ENCODE measurements around the gene ARHGAP12.
"Not testable (repeated sequence)": the region's sequence is repeated elsewhere in the genome, so short reads cannot be mapped to it uniquely, and the experiment has no call there.

The ARHGAP12 gene

GRCh38 chr10:31769564-31769963 is 159.1 kb downstream of the ARHGAP12 start:
- TF ChIP-seq EZH2phosphoT487 (IDR thresholded peaks at IDR 0.05; ENCODE audit: borderline replicate concordance) (no peak), CTCF (conservative IDR thresholded peaks at IDR 0.05; ENCODE audit: low read length) (no peak)
- H3K9ac ChIP-seq (ENCODE audit: low read depth, low read length, poor library complexity, severe bottlenecking) = no peak overlapping the region
- no peak overlapping the region for H2AFZ ChIP-seq (ENCODE audit: low read length)
- no peak overlapping the region for H3K4me3 ChIP-seq (ENCODE audit: low read length, poor library complexity, severe bottlenecking)
- H3K9me3 ChIP-seq (ENCODE audit: insufficient read depth, low read depth, low read length) = no peaks in the 10 kb centered on the region
- no peaks in the 10 kb centered on the region for H3K79me2 ChIP-seq (ENCODE audit: insufficient read depth, low read length)
- H3K4me2 ChIP-seq (ENCODE audit: low read depth, low read length, poor library complexity, severe bottlenecking) = no peak overlapping the region
- H3F3A ChIP-seq (ENCODE audit: low read depth) = no peaks in the 10 kb centered on the region
- no peaks in the 10 kb centered on the region for H3K4me1 ChIP-seq (ENCODE audit: insufficient read depth, low read length, poor library complexity, severe bottlenecking)
- H3K9me2 ChIP-seq (replicated peaks; ENCODE audit: low read depth, low read length) = no peaks in the 10 kb centered on the region
- H3K36me3 ChIP-seq (ENCODE audit: insufficient read depth, low read length) = no peaks in the 10 kb centered on the region
- H3K27me3 ChIP-seq (ENCODE audit: insufficient read depth, low read length, poor library complexity, severe bottlenecking) = no peaks in the 10 kb centered on the region
- no peaks in the 10 kb centered on the region for H4K20me1 ChIP-seq (ENCODE audit: insufficient read depth, low read length, poor library complexity, severe bottlenecking)

DNA sequence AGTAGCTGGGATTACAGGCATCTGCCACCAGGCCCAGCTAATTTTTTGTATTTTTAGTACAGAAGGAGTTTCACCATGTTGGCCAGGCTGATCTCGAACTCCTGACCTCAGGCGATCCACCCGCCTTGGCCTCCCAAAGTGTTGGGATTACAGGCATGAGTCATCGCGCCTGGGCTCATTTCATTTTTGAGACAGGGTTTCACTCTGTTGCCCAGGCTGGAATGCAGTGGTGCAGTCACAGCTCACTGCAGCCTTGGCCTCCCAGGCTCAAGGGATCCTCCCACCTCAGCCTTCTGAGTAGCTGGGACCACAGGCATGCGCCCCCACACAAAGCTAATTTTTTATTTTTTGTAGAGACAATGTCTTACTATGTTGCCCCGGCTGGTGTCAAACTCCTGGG is 159.7 kb downstream of the ARHGAP12 start:
- not testable (repeated sequence) for H3K9me2 ChIP-seq (replicated peaks; ENCODE audit: low read depth, low read length); H3F3A ChIP-seq (ENCODE audit: low read depth); H3K79me2 ChIP-seq (ENCODE audit: insufficient read depth, low read length); H3K36me3 ChIP-seq (ENCODE audit: insufficient read depth, low read length); H3K27me3 ChIP-seq (ENCODE audit: insufficient read depth, low read length, poor library complexity, severe bottlenecking); H4K20me1 ChIP-seq (ENCODE audit: insufficient read depth, low read length, poor library complexity, severe bottlenecking); H3K4me1 ChIP-seq (ENCODE audit: insufficient read depth, low read length, poor library complexity, severe bottlenecking); H3K4me3 ChIP-seq (ENCODE audit: low read length, poor library complexity, severe bottlenecking); H3K4me2 ChIP-seq (ENCODE audit: low read depth, low read length, poor library complexity, severe bottlenecking); H3K9me3 ChIP-seq (ENCODE audit: insufficient read depth, low read depth, low read length); H3K9ac ChIP-seq (ENCODE audit: low read depth, low read length, poor library complexity, severe bottlenecking); H2AFZ ChIP-seq (ENCODE audit: low read length)

GRCh38 chr10:31768467-31768866 is 160.2 kb downstream of the ARHGAP12 start:
- no peak overlapping the region for H3K9ac ChIP-seq (ENCODE audit: low read depth, low read length, poor library complexity, severe bottlenecking)
- H3K4me3 ChIP-seq (ENCODE audit: low read length, poor library complexity, severe bottlenecking) = no peak overlapping the region
- no peak overlapping the region for H2AFZ ChIP-seq (ENCODE audit: low read length)
- H3K4me1 ChIP-seq (ENCODE audit: insufficient read depth, low read length, poor library complexity, severe bottlenecking) = no peaks in the 10 kb centered on the region
- H4K20me1 ChIP-seq (ENCODE audit: insufficient read depth, low read length, poor library complexity, severe bottlenecking) = no peaks in the 10 kb centered on the region
- H3K9me2 ChIP-seq (replicated peaks; ENCODE audit: low read depth, low read length) = no peaks in the 10 kb centered on the region
- no peaks in the 10 kb centered on the region for H3K79me2 ChIP-seq (ENCODE audit: insufficient read depth, low read length)
- no peaks in the 10 kb centered on the region for H3F3A ChIP-seq (ENCODE audit: low read depth)
- no peaks in the 10 kb centered on the region for H3K27me3 ChIP-seq (ENCODE audit: insufficient read depth, low read length, poor library complexity, severe bottlenecking)
- H3K9me3 ChIP-seq (ENCODE audit: insufficient read depth, low read depth, low read length) = no peaks in the 10 kb centered on the region
- TF ChIP-seq EZH2phosphoT487 (IDR thresholded peaks at IDR 0.05; ENCODE audit: borderline replicate concordance) = no peak
- no peak for TF ChIP-seq CTCF (conservative IDR thresholded peaks at IDR 0.05; ENCODE audit: low read length)
- no peaks in the 10 kb centered on the region for H3K36me3 ChIP-seq (ENCODE audit: insufficient read depth, low read length)
- H3K4me2 ChIP-seq (ENCODE audit: low read depth, low read length, poor library complexity, severe bottlenecking) = no peak overlapping the region

DNA sequence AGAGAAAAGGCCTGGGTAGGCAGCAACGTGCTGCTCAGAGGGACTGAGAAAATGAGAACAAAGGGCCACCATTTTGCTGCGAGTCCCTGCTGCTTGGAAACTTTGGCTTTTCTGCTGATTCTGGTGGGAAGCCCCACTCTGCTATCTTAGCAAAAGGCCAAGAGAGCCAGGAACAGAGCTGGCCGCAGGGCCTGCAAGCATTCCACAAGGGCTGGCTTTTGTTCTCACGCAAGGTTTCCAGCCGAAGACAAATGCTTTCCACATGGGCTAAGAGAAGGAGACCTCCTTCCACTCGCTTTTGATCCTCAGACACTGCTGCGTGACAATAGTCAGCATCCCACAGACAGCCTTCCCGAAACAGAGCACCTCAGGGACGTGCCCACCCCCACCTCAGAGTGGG is 163.1 kb downstream of the ARHGAP12 start:
- H3K4me2 ChIP-seq (ENCODE audit: low read depth, low read length, poor library complexity, severe bottlenecking) = no peak overlapping the region
- H3K27me3 ChIP-seq (ENCODE audit: insufficient read depth, low read length, poor library complexity, severe bottlenecking) = no peaks in the 10 kb centered on the region
- H3F3A ChIP-seq (ENCODE audit: low read depth) = no peaks in the 10 kb centered on the region
- no peak overlapping the region for H2AFZ ChIP-seq (ENCODE audit: low read length)
- H3K4me3 ChIP-seq (ENCODE audit: low read length, poor library complexity, severe bottlenecking) = no peak overlapping the region
- H3K79me2 ChIP-seq (ENCODE audit: insufficient read depth, low read length) = no peaks in the 10 kb centered on the region
- H3K36me3 ChIP-seq (ENCODE audit: insufficient read depth, low read length) = no peaks in the 10 kb centered on the region
- H3K4me1 ChIP-seq (ENCODE audit: insufficient read depth, low read length, poor library complexity, severe bottlenecking) = peaks cover 4% of the 10 kb centered on the region
- H3K9me3 ChIP-seq (ENCODE audit: insufficient read depth, low read depth, low read length) = no peaks in the 10 kb centered on the region
- no peaks in the 10 kb centered on the region for H3K9me2 ChIP-seq (replicated peaks; ENCODE audit: low read depth, low read length)
- TF ChIP-seq CTCF (conservative IDR thresholded peaks at IDR 0.05; ENCODE audit: low read length) = no peak
- TF ChIP-seq EZH2phosphoT487 (IDR thresholded peaks at IDR 0.05; ENCODE audit: borderline replicate concordance) = no peak
- H3K9ac ChIP-seq (ENCODE audit: low read depth, low read length, poor library complexity, severe bottlenecking) = no peak overlapping the region
- H4K20me1 ChIP-seq (ENCODE audit: insufficient read depth, low read length, poor library complexity, severe bottlenecking) = no peaks in the 10 kb centered on the region

Data from Loucy (cell line).